ENCODE measurements around the gene ACSF2. TPM values are rescaled to one million over a fixed set of nuclear protein-coding genes. Genes with fewer than 3 reads are reported as not detected.

Gene ACSF2
- total and polyA plus RNA-seq, 2 donors (not counting 3 experiments of a cell fraction or from before 2014, with no cell fraction given) = 33.2 to 37.2 TPM

DNA sequence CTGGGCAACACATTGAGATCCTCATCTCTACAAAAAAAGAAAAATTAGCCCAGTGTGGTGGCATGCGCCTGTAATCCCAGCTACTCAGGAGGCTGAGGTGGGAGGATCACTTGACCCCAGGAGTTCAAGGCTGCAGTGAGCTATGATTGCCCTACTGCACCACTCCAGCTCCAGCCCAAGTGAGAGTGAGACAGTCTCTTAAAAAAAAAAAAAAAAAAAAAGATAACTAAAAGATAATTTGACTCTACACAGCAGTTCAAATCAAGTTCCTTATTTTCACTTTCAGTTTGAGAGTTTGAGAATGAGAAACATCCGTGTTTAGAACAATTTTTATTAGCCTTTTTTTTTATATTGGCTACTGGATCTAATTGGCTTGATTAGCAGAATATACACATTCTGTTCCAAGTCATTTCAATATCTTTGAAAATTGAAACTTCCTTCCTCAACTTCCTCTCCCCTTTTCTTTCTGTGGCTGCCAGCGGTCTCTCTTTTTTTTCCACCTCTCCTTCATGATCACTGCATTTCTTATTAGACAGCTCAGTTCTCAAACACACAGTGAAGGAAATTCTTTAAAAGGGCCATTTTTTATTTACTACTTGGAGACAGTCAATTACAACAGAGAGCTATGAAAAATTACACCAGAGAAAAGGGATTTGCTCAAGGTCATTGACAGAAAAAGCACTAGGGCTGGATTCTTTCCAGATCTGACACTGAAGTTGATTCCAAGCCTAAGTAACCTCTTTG is 4.5 kb upstream of the ACSF2 start:
- dilution Hi-C loops (cut with MboI; ENCODE audit: extremely low pct_ligation_motif_present, low sequenced_read_pairs) (no loop called here), intact Hi-C loops (cut with micrococcal nuclease) (no loop called here)
- no peaks in the 10 kb centered on the region for H3K79me2 ChIP-seq (ENCODE audit: control insufficient read depth, insufficient read depth, low read length)
- peak overlapping the region; percentile 10 for H3K27ac ChIP-seq (ENCODE audit: insufficient read depth, low read depth, low read length)
- H3K4me1 ChIP-seq (ENCODE audit: control insufficient read depth, extremely low read depth, insufficient read depth, low read length) = peaks cover 34% of the 10 kb centered on the region
- no peaks in the 10 kb centered on the region for H4K20me1 ChIP-seq (replicated peaks; ENCODE audit: control insufficient read depth, extremely low read depth, insufficient read depth, low read length)
- ChIA-PET CTCF (interaction anchor here (0.9 to 2.4 kb wide), 6 partner anchors 10 to 58 kb away, joined by 3 to 21 read pairs (median 6); partner anchors contain the start of gene LRRC59), POLR2A (interaction anchor here (0.6 kb wide), 2 partner anchors 24 to 25 kb away, joined by 4 to 7 read pairs; partner anchors contain the start of gene LRRC59)
- no TSS peak for BruUV-seq (replicated peaks)
- FAIRE-seq (peak; percentile 88), DNase-seq (ENCODE audit: low read depth, low spot score) (peak; percentile 65)
- TF ChIP-seq POLR2A (IDR thresholded peaks at IDR 0.05; ENCODE audit: low read depth, low read length) (no peak), FOS (IDR thresholded peaks at IDR 0.05; ENCODE audit: borderline replicate concordance, insufficient read depth, low read length) (no peak), GATA2 (IDR thresholded peaks at IDR 0.05; ENCODE audit: insufficient read depth, insufficient read length, low read depth, low read length) (no peak), MYC (IDR thresholded peaks at IDR 0.05; ENCODE audit: low read depth, low read length) (no peak), EZH2 (IDR thresholded peaks at IDR 0.05; ENCODE audit: borderline replicate concordance, low read depth, low read length, severe bottlenecking) (no peak), JUN (IDR thresholded peaks at IDR 0.05; ENCODE audit: borderline replicate concordance, insufficient read depth, insufficient read length, low read depth) (no peak), POLR2AphosphoS5 (IDR thresholded peaks at IDR 0.05; ENCODE audit: insufficient read depth, low read depth, low read length) (no peak)
- TF ChIP-seq, protein P1, sequence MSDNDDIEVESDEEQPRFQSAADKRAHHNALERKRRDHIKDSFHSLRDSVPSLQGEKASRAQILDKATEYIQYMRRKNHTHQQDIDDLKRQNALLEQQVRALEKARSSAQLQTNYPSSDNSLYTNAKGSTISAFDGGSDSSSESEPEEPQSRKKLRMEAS (IDR thresholded peaks at IDR 0.05; ENCODE audit: insufficient read depth, insufficient read length) = no peak
- TF ChIP-seq, protein P2, sequence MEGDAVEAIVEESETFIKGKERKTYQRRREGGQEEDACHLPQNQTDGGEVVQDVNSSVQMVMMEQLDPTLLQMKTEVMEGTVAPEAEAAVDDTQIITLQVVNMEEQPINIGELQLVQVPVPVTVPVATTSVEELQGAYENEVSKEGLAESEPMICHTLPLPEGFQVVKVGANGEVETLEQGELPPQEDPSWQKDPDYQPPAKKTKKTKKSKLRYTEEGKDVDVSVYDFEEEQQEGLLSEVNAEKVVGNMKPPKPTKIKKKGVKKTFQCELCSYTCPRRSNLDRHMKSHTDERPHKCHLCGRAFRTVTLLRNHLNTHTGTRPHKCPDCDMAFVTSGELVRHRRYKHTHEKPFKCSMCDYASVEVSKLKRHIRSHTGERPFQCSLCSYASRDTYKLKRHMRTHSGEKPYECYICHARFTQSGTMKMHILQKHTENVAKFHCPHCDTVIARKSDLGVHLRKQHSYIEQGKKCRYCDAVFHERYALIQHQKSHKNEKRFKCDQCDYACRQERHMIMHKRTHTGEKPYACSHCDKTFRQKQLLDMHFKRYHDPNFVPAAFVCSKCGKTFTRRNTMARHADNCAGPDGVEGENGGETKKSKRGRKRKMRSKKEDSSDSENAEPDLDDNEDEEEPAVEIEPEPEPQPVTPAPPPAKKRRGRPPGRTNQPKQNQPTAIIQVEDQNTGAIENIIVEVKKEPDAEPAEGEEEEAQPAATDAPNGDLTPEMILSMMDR (IDR thresholded peaks at IDR 0.05; ENCODE audit: extremely low read depth in 1 of 2, insufficient read depth in 1 of 2, low read depth in 1 of 2, low read length in 2 of 2) = no peak
- H3K9me3 ChIP-seq (replicated peaks; ENCODE audit: control insufficient read depth, insufficient read depth, low read length) = no peaks in the 10 kb centered on the region
- H3K9ac ChIP-seq (replicated peaks; ENCODE audit: extremely low read depth, insufficient read depth, low read length) = peak overlapping the region; percentile 29
- no peaks in the 10 kb centered on the region for H3K9me1 ChIP-seq (replicated peaks; ENCODE audit: control insufficient read depth, extremely low read depth, insufficient read depth, low read length)
- peak overlapping the region; percentile 46 for H2AFZ ChIP-seq (ENCODE audit: low read depth, low read length)
- no peaks in the 10 kb centered on the region for H3K36me3 ChIP-seq (ENCODE audit: control insufficient read depth in 2 of 2, extremely low read depth in 1 of 2, insufficient read depth in 2 of 2, low read length in 2 of 2)
- peak overlapping the region; percentile 69 for H3K4me2 ChIP-seq (ENCODE audit: insufficient read depth, low read length)
- H3K27me3 ChIP-seq (ENCODE audit: control insufficient read depth in 2 of 2, insufficient read depth in 2 of 2, low read length in 2 of 2) = no peaks in the 10 kb centered on the region
- H3K4me3 ChIP-seq (replicated peaks in 1 of 3; ENCODE audit: insufficient read depth in 1 of 3, low read depth in 1 of 3, low read length in 3 of 3) = peak overlapping the region in 1 of 3 experiments; percentile 34

All from endothelial cell of umbilical vein (primary cell).